Activated CD4-positive, alpha-beta T cell treated with anti-CD3 and anti-CD28 coated beads for 48 hours (primary cell): ENCODE measurements around the gene ASPRV1.
"Not testable (repeated sequence)": the region's sequence is repeated elsewhere in the genome, so short reads cannot be mapped to it uniquely, and the experiment has no call there.

Source experiments
- DNase-seq: peaks from one replicate; pipeline ENCODE4 v3.0.0-alpha.2; 2020

The ASPRV1 gene

DNA sequence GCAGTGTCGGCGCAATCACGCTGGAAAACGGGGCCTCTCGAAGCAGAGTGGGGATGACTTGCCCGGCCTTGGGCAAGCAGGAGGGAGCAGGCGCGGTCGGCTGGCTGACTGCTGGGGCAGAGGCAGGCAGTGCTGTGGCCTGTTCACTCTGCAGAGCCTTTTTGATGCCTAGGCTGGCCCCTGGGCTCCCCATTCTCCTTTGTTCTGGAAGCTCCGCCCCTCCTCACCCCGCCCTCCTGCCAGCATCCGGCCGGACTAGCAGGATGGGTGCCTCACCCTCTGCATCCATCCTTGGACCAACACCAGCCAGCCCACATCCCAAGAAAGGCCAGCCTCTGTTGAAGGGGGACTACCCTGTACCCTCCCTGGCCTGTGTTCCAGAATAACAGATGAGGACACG is at the start of gene ASPRV1:
TSS of gene ASPRV1 (minus strand) at position 136 of the 400 bp plus-strand sequence. CDS start 195 bp downstream, outside the sequence.
- no peak for DNase-seq

- no peak for DNase-seq
These were observed 49.2 kb upstream of the ASPRV1 start for GRCh38 chr2:70010576-70011111.

- no peak for DNase-seq
These were observed 48.5 kb upstream of the ASPRV1 start for GRCh38 chr2:70009762-70010575.

DNA sequence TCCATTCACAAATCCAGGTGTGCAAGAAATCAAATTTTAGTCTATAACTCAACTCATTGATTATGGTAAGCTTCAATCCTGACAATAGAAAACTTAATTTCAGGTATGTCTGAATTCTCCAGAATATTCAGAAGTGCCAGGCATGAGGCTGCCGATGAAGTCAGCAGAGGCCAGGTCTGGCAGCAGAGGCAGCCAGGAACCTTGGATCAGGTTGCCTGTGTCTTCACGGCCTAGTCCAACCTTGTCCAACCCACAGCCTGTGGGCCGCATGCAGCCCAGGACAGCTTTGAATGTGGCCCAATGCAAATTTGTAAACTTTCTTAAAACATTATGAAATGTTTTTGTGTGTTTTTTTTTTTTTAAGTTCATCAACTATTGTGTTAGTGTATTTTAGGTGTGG is 46.9 kb upstream of the ASPRV1 start:
- no peak for DNase-seq

- no peak for DNase-seq
These were observed 45.7 kb upstream of the ASPRV1 start for GRCh38 chr2:70007151-70007550.

- no peak for DNase-seq
These were observed 45.0 kb upstream of the ASPRV1 start for GRCh38 chr2:70006447-70006784.

DNA sequence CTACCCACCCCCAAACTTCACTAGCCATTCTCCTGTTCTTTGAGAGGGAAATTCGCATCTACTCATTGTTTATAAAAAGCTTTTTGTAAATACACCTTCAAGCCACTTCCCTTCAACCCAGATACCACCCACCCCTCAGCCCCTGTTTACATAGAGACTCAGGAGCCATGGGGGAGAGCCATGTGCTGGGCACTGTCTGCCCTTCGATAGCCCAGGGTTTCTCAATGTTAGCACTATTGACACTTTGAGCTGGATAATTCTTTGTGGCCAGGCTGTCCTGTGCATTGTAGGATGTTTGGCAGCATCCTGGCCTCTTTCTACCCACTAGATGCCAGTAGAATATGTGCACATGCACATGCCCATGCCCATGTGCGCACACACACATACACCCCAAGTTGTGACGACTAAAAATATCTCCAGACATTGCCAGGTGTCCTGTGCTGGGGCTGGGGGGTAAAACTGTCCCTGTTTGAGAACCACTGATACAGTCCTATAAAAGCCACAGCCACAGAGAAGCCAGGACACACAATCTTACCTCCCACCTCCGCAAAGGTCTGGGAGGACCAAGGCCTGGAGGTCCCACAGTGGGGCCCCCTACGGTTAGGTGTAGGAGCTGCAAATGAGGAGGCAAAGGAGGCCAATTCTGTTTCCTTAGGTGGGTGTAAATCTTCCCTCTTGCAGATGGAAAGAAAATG is 44.5 kb upstream of the ASPRV1 start:
- DNase-seq: no peak

DNA sequence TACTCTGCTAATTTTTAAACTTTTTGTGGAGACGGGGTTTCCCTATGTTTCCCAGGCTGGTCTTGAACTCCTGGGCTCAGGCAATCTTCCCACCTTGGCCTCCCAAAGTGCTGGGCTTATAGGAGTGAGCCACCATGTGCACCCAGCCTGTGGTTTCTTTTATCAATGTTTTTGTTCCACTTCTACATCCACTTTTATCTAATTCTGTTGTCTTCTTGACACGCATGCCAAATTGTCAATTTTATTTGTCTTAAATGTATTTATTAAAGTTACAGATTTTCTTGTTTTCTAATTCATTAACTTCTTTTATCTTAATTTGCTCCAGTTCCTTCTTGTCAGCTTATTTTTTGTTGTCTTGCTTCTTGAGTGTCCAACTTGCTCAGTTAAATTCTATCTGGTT is 43.8 kb upstream of the ASPRV1 start:
- DNase-seq: no peak

DNA sequence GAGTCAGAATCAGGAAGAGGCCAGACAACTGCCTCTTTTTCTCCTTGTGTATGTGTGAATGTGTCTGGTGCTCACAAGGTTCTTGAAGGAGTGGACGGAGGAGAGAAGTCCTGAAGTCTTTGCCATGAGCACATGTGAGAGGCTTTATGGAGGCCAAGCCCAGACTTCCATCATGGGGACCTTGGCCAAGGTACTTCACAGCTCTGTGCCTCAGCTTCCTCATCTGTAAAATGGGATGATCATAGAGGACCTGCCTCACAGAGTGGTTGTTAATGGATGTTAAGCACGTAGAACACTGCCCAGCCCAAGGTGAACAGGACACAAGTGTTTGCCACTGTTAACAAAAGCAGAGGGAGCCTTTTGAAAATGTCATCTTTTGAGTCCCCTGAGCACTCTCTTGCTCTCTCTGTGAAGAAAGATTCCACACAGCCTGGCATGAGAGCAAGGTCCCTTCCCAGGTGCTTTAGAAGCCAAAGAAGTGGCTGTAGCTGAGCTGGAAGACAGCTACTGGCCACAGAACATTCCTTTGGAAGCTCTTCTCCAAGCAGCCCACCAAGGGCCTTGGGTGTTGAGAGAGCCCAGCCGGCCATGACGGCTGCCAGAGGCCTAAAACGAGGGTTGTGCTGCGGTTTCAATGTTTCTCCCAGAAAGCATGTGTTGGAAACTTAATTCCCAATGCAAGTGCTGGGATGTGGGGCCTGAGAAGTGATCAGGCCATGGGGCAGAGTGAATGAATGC is 41.8 kb upstream of the ASPRV1 start:
- no peak for DNase-seq

DNA sequence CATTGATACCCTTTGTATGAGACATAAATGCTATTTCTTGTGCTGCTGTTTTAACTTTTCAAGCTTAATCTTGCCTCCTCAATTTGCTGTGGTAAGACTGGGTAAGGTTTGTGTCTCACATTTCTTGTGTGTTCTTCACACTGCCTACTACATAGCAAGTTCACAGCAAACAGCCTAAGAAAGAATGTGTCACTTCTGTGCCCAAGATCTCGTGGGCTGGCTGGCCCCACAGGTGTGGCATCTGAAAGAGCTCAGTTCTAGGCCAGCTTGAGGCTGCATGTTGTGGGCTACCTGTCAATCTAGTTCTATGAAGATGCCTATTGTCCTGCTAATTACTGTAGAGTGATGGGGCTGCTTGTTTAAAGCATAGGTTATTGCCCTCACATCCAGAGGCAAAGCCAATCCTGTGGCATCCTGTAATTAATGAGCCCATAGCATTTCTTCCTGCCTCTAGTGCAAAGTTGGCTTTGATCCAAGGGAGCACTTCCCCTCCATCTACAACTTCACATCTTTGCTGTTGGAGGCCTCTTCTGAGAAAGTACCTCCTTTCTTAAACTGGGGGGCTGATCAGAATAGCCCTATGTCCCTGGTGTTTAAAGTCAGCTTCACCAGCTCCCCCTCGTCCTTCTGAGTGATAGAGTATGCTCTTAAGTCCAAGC is 40.9 kb upstream of the ASPRV1 start:
- no peak for DNase-seq

GRCh38 chr2:70000529-70000928 is 39.1 kb upstream of the ASPRV1 start:
- not testable (repeated sequence) for DNase-seq

DNA sequence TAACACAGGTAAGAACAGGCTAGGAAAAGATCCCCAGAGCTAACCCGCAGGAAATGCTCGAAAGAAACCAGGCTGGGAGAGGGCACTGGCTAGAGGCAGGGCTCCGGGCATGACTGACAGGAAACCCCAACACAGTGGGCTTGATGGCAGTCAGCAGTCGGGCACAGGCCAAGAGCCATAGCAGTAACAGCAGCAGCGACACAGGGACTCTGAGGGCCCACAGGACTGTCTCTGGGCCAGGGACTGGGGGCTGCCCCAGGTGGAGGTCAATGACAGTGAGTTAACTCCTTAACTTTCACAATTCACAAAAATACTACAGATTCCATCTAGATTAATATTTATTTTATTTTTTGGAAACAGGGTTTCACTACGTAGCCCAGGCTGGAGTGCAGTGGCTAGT is 37.3 kb upstream of the ASPRV1 start:
- no peak for DNase-seq

- DNase-seq: peak; percentile 51
These were observed 35.8 kb upstream of the ASPRV1 start for GRCh38 chr2:69997015-69997830.

GRCh38 chr2:69995511-69995910 is 34.1 kb upstream of the ASPRV1 start:
- no peak for DNase-seq

- no peak for DNase-seq
These were observed 32.7 kb upstream of the ASPRV1 start for GRCh38 chr2:69994166-69994565.

DNA sequence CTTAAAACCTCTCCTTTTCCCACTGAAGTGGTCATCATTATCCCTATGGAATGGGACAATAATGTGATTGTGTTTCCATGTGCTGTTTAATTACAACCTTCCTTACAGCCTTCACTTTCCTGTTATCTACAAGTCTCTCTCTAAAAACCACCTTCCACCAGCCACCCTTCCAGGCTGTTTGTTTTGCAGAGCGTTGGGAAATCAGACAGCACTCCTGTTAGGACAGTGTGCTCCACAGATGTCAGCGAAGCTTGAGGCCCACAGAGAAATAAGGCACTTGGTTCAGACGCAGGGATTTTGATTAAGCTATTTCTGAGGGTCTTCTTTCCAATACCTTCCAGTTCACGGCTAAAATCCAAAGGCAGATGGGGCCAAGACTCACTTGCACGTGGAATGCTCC is 32.3 kb upstream of the ASPRV1 start:
- DNase-seq: no peak

DNA sequence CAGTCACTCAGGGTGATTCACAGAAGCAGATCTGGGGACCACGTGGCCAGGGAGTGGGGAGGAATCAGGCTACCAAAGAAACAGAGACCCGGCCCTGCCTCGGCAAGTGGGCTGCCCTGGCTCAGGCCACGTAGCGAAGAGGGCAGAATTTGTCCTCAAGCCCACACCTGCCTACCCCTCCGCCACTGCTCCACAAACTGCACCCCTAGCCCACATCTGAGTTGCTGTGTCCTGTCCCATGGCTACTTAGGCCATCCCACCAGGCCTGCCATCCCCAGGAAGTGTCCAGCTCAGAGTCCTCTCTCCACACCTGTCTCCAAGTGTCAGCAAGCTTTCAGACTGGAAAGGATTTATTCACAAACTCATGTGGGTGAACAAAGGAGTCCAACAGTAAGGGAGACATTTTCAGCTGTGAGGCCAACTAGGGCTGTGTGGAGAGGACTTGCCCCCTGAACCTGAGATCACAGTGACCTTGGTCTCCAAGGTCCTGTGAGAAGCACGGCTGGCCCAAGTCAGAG is 31.7 kb upstream of the ASPRV1 start:
- DNase-seq: no peak

- DNase-seq: no peak
These were observed 31.0 kb upstream of the ASPRV1 start for GRCh38 chr2:69992310-69993047.

DNA sequence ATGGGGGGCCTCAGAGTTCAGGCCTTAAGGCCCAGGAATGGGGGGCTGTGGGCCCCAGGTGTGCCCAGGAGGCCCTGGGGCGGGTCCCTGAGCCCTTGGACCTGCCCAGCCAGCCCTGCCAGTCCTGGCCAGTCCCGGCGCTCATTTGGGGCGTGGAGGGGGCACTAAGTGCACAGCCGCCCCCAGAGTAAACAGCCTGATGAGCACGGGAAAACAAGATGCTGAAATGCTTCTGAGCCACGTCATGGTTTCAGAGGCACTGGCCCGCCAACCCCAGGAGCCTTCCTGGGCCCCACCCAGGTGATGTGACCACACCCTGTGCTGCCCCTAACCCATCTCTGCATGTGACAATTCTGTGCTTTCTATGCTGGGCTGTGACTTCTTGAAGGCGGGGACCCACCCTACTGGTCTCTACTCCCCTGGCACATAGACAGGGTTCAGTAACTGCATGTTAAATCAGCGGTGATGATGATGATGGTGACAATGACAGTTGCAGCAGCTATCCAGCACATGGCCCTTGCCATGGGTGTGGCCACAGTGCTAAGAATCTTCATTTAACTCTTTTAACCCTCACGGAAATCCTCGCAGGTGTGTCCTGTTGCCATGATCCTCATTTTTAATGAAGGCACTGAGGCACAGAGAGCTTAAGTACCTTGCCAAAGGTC is 28.1 kb upstream of the ASPRV1 start:
- no peak for DNase-seq

GRCh38 chr2:69989009-69989408 is 27.6 kb upstream of the ASPRV1 start:
- no peak for DNase-seq
